Nephron progenitor cell (in vitro differentiated cells): Measurements from ENCODE around the gene SPDYE6.
"Not testable (repeated sequence)": the region's sequence is repeated elsewhere in the genome, so short reads cannot be mapped to it uniquely, and the experiment has no call there.

Experiments used
- DNase-seq: peaks from one replicate; pipeline ENCODE4 v3.0.0; 2021
- H3K27ac Mint-ChIP-seq: 2 replicates; pipeline ENCODE4 v1.8.0; 2021; ENCODE audit warnings: mild to moderate bottlenecking, moderate library complexity, mixed read lengths
- H3K27me3 Mint-ChIP-seq: 2 replicates; pipeline ENCODE4 v1.8.0; 2021; ENCODE audit warnings: mild to moderate bottlenecking, low read depth, mixed read lengths; ENCODE audit not compliant: poor library complexity
- H3K36me3 Mint-ChIP-seq: 2 replicates; pipeline ENCODE4 v1.8.0; 2021; ENCODE audit warnings: low read depth, mixed read lengths
- H3K4me1 Mint-ChIP-seq: 2 replicates; pipeline ENCODE4 v1.8.0; 2021; ENCODE audit warnings: mixed read lengths
- H3K4me3 Mint-ChIP-seq: 2 replicates; pipeline ENCODE4 v1.8.0; 2021; ENCODE audit warnings: mild to moderate bottlenecking, moderate library complexity, mixed read lengths
- H3K9me3 Mint-ChIP-seq: 2 replicates; pipeline ENCODE4 v1.8.0; 2021; ENCODE audit warnings: mild to moderate bottlenecking, moderate library complexity, mixed read lengths

Gene SPDYE6

DNA sequence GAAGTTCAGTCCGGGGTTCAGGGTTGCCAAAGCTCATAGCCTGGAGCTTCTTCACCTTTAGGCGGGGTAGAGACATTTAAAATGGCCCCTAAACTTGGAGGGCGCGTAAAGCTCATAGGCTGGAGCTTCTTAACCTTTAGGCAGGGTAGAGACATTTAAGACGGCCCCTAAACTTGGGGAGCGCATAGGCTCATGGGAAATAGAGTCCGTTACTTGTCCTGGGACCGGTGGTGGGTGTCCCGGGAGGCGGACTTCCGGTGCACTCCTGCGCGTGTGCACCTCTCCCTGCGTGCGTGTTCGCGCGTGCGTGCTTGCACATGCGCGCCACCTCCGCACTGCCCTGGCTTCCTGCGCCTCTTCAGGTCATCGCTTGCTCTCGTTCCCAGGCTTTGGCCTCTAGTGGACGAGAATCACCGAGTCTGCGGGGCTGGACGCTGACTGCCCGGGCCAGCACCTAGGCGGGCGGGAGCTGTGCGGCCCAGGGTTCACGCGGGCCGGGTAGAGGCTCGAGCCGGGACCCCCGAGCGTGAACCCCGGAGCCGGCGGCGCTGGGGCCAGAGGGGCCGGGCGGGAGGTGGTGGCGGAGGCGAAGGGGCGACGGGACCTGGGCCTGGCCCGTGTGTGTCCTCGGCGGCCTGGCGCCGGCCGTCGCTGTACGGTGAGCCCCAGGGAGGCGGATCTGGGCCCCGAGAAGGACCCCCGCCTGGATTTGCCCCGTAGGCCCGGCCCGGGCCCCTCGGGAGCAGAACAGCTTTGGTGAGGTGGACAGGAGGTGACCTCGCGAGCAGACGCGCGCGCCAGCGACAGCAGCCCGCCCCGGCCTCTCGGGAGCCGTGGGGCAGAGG, 7.5 kb upstream of the SPDYE6 start:
- Mint-ChIP-seq H3K36me3 (peaks cover 23% of the 10 kb centered on the region), H3K4me3 (peak overlapping the region; percentile 92), H3K27ac (peak overlapping the region; percentile 45)
- not testable (repeated sequence) for H3K27me3 Mint-ChIP-seq, H3K4me1 Mint-ChIP-seq, H3K9me3 Mint-ChIP-seq
- DNase-seq: peak; percentile 90

DNA sequence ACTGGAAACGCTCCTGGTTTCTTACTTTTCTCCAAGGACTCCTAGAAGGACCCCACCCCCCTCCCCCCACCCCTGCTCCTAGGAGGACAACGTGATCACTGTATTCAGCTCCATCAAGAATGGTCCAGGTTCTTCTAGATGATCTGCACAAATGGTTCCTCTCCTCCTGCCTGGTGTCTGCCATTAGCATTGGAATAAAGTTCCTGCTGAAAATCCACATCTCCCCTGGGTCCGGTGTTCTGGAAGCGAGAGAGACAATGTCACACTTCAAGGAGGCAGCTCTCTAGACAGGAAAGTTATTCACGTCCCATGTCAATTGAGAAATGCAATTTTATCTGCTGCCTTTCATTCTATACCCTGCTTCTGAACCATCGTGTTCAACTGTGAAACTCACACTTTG, 9.3 kb downstream of the SPDYE6 start:
- not testable (repeated sequence) for H3K9me3 Mint-ChIP-seq, DNase-seq, H3K27me3 Mint-ChIP-seq, H3K4me3 Mint-ChIP-seq, H3K36me3 Mint-ChIP-seq, H3K27ac Mint-ChIP-seq, H3K4me1 Mint-ChIP-seq

DNA sequence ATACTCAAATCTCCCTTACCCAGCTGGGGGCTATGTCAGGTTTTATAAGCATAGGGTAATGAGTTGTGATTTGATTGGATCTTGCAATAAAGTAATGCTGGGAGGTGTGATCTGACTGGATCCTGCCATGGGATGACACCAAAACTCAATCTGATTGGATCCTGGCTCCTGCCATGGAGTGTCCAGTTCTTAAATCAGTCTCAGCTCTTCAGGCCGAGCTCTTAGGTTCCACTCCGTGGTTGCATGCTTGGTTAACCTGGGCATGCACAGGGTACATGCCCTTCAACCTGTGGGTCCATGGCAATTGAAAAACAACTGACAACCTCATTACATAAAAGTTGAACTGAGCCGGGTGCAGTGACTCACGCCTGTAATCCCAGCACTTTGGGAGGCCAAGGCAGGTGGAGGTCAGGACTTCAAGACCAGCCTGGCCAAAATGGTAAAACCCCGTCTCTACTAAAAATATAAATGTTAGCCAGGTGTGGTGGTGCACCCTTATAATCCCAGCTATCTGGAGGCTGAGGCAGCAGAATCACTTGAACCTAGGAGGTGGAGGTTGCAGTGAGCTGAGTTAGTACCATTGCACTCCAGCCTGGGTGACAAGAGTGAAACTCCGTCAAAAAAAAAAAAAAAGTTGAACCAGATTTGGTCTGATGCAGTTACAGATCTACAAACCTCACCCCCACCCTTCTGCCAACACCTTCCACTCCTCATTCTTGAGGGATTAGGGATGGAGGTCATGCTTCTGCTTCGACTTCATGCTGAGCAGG, 15.5 kb downstream of the SPDYE6 start:
- H3K4me1 Mint-ChIP-seq, DNase-seq, H3K27me3 Mint-ChIP-seq, H3K27ac Mint-ChIP-seq, H3K36me3 Mint-ChIP-seq, H3K9me3 Mint-ChIP-seq, H3K4me3 Mint-ChIP-seq: not testable (repeated sequence)

GRCh38 chr7:102337420-102337819, 18.8 kb downstream of the SPDYE6 start:
- H3K27ac Mint-ChIP-seq: not testable (repeated sequence)

GRCh38 chr7:102337002-102337401, 19.2 kb downstream of the SPDYE6 start:
- not testable (repeated sequence) for H3K36me3 Mint-ChIP-seq, H3K27ac Mint-ChIP-seq, DNase-seq, H3K27me3 Mint-ChIP-seq, H3K4me3 Mint-ChIP-seq, H3K9me3 Mint-ChIP-seq, H3K4me1 Mint-ChIP-seq

More at GRCh38 chr7:102337420-102337819, 18.8 kb downstream of the SPDYE6 start:
- H3K36me3 Mint-ChIP-seq, H3K4me3 Mint-ChIP-seq, H3K27me3 Mint-ChIP-seq, H3K4me1 Mint-ChIP-seq, DNase-seq, H3K9me3 Mint-ChIP-seq: not testable (repeated sequence)

GRCh38 chr7:102335574-102335973, 20.7 kb downstream of the SPDYE6 start:
- H3K27me3 Mint-ChIP-seq, H3K9me3 Mint-ChIP-seq, DNase-seq, H3K36me3 Mint-ChIP-seq, H3K4me3 Mint-ChIP-seq, H3K27ac Mint-ChIP-seq: not testable (repeated sequence)
- H3K4me1 Mint-ChIP-seq: peaks cover 15% of the 10 kb centered on the region

DNA sequence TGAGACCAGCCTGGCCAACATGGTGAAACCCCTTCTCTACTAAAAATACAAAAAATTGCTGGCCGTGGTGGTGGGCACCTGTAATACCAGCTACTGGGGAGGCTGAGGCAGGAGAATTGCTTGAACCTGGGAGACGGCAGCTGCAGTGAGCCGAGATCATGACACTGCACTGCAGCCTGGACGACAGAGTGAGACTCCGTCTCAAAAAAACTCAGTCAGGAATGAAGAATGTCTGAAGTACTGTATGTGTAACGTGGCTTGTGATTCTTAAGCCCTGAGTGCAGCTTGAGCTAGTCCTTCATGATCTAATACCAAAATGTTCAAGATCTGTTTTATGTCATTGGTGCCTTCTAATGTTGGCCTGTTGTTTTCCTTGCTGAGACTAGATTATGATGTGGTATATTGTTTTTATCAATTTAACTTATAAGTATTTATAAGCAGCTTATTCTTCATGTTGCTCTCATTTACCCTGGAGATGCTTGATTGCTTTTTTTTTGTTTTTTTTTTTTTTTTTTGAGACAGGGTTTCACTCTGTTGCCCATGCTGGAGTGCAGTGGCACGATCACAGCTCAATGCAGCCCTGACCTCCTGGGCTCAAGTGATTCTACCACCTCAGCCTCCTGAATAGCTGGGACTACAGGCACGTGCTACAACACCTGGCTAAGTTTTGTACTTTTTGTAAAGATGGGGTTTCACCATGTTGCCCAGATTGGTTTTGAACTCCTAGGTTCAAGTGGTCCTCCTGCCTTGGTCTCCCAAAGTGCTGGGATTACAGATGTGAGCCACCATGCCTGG, 25.4 kb downstream of the SPDYE6 start:
- H3K27ac Mint-ChIP-seq, H3K27me3 Mint-ChIP-seq, H3K4me3 Mint-ChIP-seq, DNase-seq, H3K36me3 Mint-ChIP-seq, H3K9me3 Mint-ChIP-seq: not testable (repeated sequence)
- H3K4me1 Mint-ChIP-seq: peaks cover 20% of the 10 kb centered on the region

DNA sequence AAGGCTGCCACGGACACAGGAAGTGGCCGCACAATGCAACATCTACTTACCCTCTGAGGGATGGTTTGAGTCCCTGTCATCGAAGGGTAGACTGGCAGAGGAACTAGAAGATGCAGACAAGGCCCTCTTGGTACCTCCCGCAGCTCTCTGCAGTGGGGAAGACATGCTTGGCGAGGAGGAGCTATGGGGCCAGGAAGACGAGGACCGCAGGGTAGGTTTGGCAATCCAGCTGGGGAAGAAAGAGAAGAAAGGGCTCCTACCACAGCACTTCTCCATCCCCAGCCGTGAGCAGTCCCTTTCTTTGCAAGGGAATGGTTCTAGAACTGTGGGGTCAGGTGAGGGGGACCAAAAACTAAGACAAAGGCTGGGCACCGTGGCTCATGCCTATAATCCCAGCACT, 26.9 kb downstream of the SPDYE6 start:
- peaks cover 20% of the 10 kb centered on the region for H3K4me1 Mint-ChIP-seq
- DNase-seq, H3K27ac Mint-ChIP-seq: not testable (repeated sequence)

GRCh38 chr7:102328863-102329262, 27.4 kb downstream of the SPDYE6 start:
- H3K4me1 Mint-ChIP-seq: peaks cover 20% of the 10 kb centered on the region
- H3K27me3 Mint-ChIP-seq: peaks cover 13% of the 10 kb centered on the region
- H3K9me3 Mint-ChIP-seq, DNase-seq, H3K4me3 Mint-ChIP-seq, H3K36me3 Mint-ChIP-seq, H3K27ac Mint-ChIP-seq: not testable (repeated sequence)

More for the DNA sequence above, 26.9 kb downstream of the SPDYE6 start:
- H3K27me3 Mint-ChIP-seq, H3K36me3 Mint-ChIP-seq, H3K9me3 Mint-ChIP-seq, H3K4me3 Mint-ChIP-seq: not testable (repeated sequence)

DNA sequence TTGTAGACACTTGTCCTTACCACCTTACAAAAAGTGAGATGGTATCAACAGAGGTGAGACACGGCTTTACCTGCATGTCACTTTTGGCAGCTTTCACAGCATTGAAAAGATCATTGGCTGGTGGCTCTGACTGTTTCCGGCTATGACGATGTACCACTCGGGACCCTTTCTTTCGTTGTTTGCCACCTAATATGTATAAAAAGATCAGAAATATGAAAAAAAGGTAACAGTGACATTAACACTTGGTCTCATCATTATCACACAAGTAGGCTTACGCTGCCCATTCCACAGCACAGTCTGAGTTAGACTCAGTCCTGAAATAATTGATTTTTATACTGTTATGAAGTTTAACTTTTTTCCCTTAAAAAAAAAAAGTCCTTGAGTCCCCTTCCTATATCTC, 29.1 kb downstream of the SPDYE6 start:
- not testable (repeated sequence) for H3K27ac Mint-ChIP-seq, DNase-seq, H3K4me3 Mint-ChIP-seq, H3K36me3 Mint-ChIP-seq, H3K9me3 Mint-ChIP-seq
- H3K27me3 Mint-ChIP-seq: peaks cover 21% of the 10 kb centered on the region
- peaks cover 26% of the 10 kb centered on the region for H3K4me1 Mint-ChIP-seq
